ENCODE measurements around the gene VPS13D. TPM values are rescaled to one million over a fixed set of nuclear protein-coding genes. Genes with fewer than 3 reads are reported as not detected.
"Not testable (repeated sequence)": the region's sequence is repeated elsewhere in the genome, so short reads cannot be mapped to it uniquely, and the experiment has no call there.

The VPS13D gene
- total RNA-seq, 1 experiment from 2014 or later: 13.1 TPM

GRCh38 chr1:12511516-12512468 is 282.0 kb downstream of the VPS13D start:
- no peak overlapping the region for H3K4me3 ChIP-seq (ENCODE audit: insufficient read depth, low read depth, low read length)
- no peak for DNase-seq
- no peaks in the 10 kb centered on the region for H3K36me3 ChIP-seq (replicated peaks; ENCODE audit: control insufficient read depth, insufficient read depth, low read length)
- no peaks in the 10 kb centered on the region for H3K27me3 ChIP-seq (ENCODE audit: control insufficient read depth, insufficient read depth, low read length)

GRCh38 chr1:12513181-12513580 is 283.4 kb downstream of the VPS13D start:
- no peak for DNase-seq
- Histone ChIP-seq H3K27me3 (ENCODE audit: control insufficient read depth, insufficient read depth, low read length) (no peaks in the 10 kb centered on the region), H3K4me3 (ENCODE audit: insufficient read depth, low read depth, low read length) (no peak overlapping the region)

GRCh38 chr1:12514590-12514989 is 284.8 kb downstream of the VPS13D start:
- Histone ChIP-seq H3K27me3 (ENCODE audit: control insufficient read depth, insufficient read depth, low read length) (peaks cover 1% of the 10 kb centered on the region; the same call in 1 of the 2 replicates), H3K4me3 (ENCODE audit: insufficient read depth, low read depth, low read length) (no peak overlapping the region)

More at GRCh38 chr1:12513181-12513580, 283.4 kb downstream of the VPS13D start:
- no peaks in the 10 kb centered on the region for H3K36me3 ChIP-seq (replicated peaks; ENCODE audit: control insufficient read depth, insufficient read depth, low read length)

GRCh38 chr1:12515234-12515633 is 285.4 kb downstream of the VPS13D start:
- no peak overlapping the region for H3K4me3 ChIP-seq (ENCODE audit: insufficient read depth, low read depth, low read length)
- no peak for DNase-seq
- no peaks in the 10 kb centered on the region for H3K36me3 ChIP-seq (replicated peaks; ENCODE audit: control insufficient read depth, insufficient read depth, low read length)

More at GRCh38 chr1:12514590-12514989, 284.8 kb downstream of the VPS13D start:
- DNase-seq: no peak
- H3K36me3 ChIP-seq (replicated peaks; ENCODE audit: control insufficient read depth, insufficient read depth, low read length): no peaks in the 10 kb centered on the region

GRCh38 chr1:12516741-12517140 is 286.9 kb downstream of the VPS13D start:
- H3K27me3 ChIP-seq (ENCODE audit: control insufficient read depth, insufficient read depth, low read length): peaks cover 1% of the 10 kb centered on the region; the same call in 1 of the 2 replicates
- no peaks in the 10 kb centered on the region for H3K36me3 ChIP-seq (replicated peaks; ENCODE audit: control insufficient read depth, insufficient read depth, low read length)
- no peak overlapping the region for H3K4me3 ChIP-seq (ENCODE audit: insufficient read depth, low read depth, low read length)

More at GRCh38 chr1:12515234-12515633, 285.4 kb downstream of the VPS13D start:
- peaks cover 1% of the 10 kb centered on the region; the same call in 1 of the 2 replicates for H3K27me3 ChIP-seq (ENCODE audit: control insufficient read depth, insufficient read depth, low read length)

GRCh38 chr1:12518931-12519692 is 289.3 kb downstream of the VPS13D start:
- peak; percentile 72 for DNase-seq

More at GRCh38 chr1:12516741-12517140, 286.9 kb downstream of the VPS13D start:
- DNase-seq: no peak

GRCh38 chr1:12519693-12520364 is 290.0 kb downstream of the VPS13D start:
- H3K4me3 ChIP-seq (ENCODE audit: insufficient read depth, low read depth, low read length): no peak overlapping the region
- peaks cover 1% of the 10 kb centered on the region; the same call in 1 of the 2 replicates for H3K27me3 ChIP-seq (ENCODE audit: control insufficient read depth, insufficient read depth, low read length)
- DNase-seq: no peak
- H3K36me3 ChIP-seq (replicated peaks; ENCODE audit: control insufficient read depth, insufficient read depth, low read length): no peaks in the 10 kb centered on the region

More at GRCh38 chr1:12518931-12519692, 289.3 kb downstream of the VPS13D start:
- no peaks in the 10 kb centered on the region for H3K36me3 ChIP-seq (replicated peaks; ENCODE audit: control insufficient read depth, insufficient read depth, low read length)
- peaks cover 1% of the 10 kb centered on the region; the same call in 1 of the 2 replicates for H3K27me3 ChIP-seq (ENCODE audit: control insufficient read depth, insufficient read depth, low read length)
- H3K4me3 ChIP-seq (ENCODE audit: insufficient read depth, low read depth, low read length): no peak overlapping the region

- Histone ChIP-seq H3K4me3 (ENCODE audit: insufficient read depth, low read depth, low read length) (no peak overlapping the region), H3K27me3 (ENCODE audit: control insufficient read depth, insufficient read depth, low read length) (peaks cover 1% of the 10 kb centered on the region; the same call in 1 of the 2 replicates), H3K36me3 (replicated peaks; ENCODE audit: control insufficient read depth, insufficient read depth, low read length) (no peaks in the 10 kb centered on the region)
- no peak for DNase-seq
These were observed 291.3 kb downstream of the VPS13D start for GRCh38 chr1:12521096-12521495.

- not testable (repeated sequence) for H3K36me3 ChIP-seq (replicated peaks; ENCODE audit: control insufficient read depth, insufficient read depth, low read length); H3K4me3 ChIP-seq (ENCODE audit: insufficient read depth, low read depth, low read length); DNase-seq; H3K27me3 ChIP-seq (ENCODE audit: control insufficient read depth, insufficient read depth, low read length)
These were observed 292.9 kb downstream of the VPS13D start for GRCh38 chr1:12522780-12523179.

- H3K27me3 ChIP-seq (ENCODE audit: control insufficient read depth, insufficient read depth, low read length): no peaks in the 10 kb centered on the region
- H3K36me3 ChIP-seq (replicated peaks; ENCODE audit: control insufficient read depth, insufficient read depth, low read length): no peaks in the 10 kb centered on the region
- no peak for DNase-seq
- H3K4me3 ChIP-seq (ENCODE audit: insufficient read depth, low read depth, low read length): no peak overlapping the region
These were observed 294.4 kb downstream of the VPS13D start for GRCh38 chr1:12524266-12524665.

GRCh38 chr1:12525311-12526181 is 295.7 kb downstream of the VPS13D start:
- Histone ChIP-seq H3K36me3 (replicated peaks; ENCODE audit: control insufficient read depth, insufficient read depth, low read length) (no peaks in the 10 kb centered on the region), H3K4me3 (ENCODE audit: insufficient read depth, low read depth, low read length) (no peak overlapping the region), H3K27me3 (ENCODE audit: control insufficient read depth, insufficient read depth, low read length) (no peaks in the 10 kb centered on the region)
- DNase-seq: no peak

GRCh38 chr1:12527564-12527963 is 297.7 kb downstream of the VPS13D start:
- H3K27me3 ChIP-seq (ENCODE audit: control insufficient read depth, insufficient read depth, low read length): no peaks in the 10 kb centered on the region

GRCh38 chr1:12528021-12528852 is 298.4 kb downstream of the VPS13D start:
- H3K36me3 ChIP-seq (replicated peaks; ENCODE audit: control insufficient read depth, insufficient read depth, low read length): no peaks in the 10 kb centered on the region
- H3K27me3 ChIP-seq (ENCODE audit: control insufficient read depth, insufficient read depth, low read length): no peaks in the 10 kb centered on the region
- no peak overlapping the region for H3K4me3 ChIP-seq (ENCODE audit: insufficient read depth, low read depth, low read length)
- DNase-seq: peak; percentile 25

More at GRCh38 chr1:12527564-12527963, 297.7 kb downstream of the VPS13D start:
- no peak for DNase-seq
- H3K4me3 ChIP-seq (ENCODE audit: insufficient read depth, low read depth, low read length): no peak overlapping the region
- no peaks in the 10 kb centered on the region for H3K36me3 ChIP-seq (replicated peaks; ENCODE audit: control insufficient read depth, insufficient read depth, low read length)

Measured in H7 (cell line).